HG03095 (cell line): ENCODE data around the gene PRDM16.

Source experiments
- ATAC-seq: cut with Tn5 transposase; IDR thresholded peaks from one replicate; pipeline ENCODE4 v1.9.1; 2021; ENCODE audit warnings: moderate library complexity; ENCODE audit not compliant: unreplicated experiment

The PRDM16 gene

GRCh38 chr1:3401585-3402257 is 332.7 kb downstream of the PRDM16 start:
- no peak for ATAC-seq

GRCh38 chr1:3402258-3403010 is 333.4 kb downstream of the PRDM16 start:
- ATAC-seq, result no peak

GRCh38 chr1:3403011-3403345 is 334.0 kb downstream of the PRDM16 start:
- ATAC-seq, result no peak

GRCh38 chr1:3403388-3404231 is 334.6 kb downstream of the PRDM16 start:
- no peak for ATAC-seq

- no peak for ATAC-seq
Measured at GRCh38 chr1:3404301-3404700, 335.3 kb downstream of the PRDM16 start.

GRCh38 chr1:3404801-3405200 is 335.8 kb downstream of the PRDM16 start:
- ATAC-seq, result no peak

- ATAC-seq, result no peak
Measured at GRCh38 chr1:3405491-3405890, 336.5 kb downstream of the PRDM16 start.

GRCh38 chr1:3405974-3406867 is 337.2 kb downstream of the PRDM16 start:
- ATAC-seq, result no peak

- ATAC-seq, result no peak
Measured at GRCh38 chr1:3407021-3407420, 338.0 kb downstream of the PRDM16 start.

- no peak for ATAC-seq
Measured at GRCh38 chr1:3408751-3409266, 339.8 kb downstream of the PRDM16 start.

GRCh38 chr1:3409366-3410141 is 340.6 kb downstream of the PRDM16 start:
- ATAC-seq, result no peak

GRCh38 chr1:3410142-3410925 is 341.3 kb downstream of the PRDM16 start:
- ATAC-seq, result no peak

GRCh38 chr1:3411806-3412205 is 342.8 kb downstream of the PRDM16 start:
- ATAC-seq, result no peak

- no peak for ATAC-seq
Measured at GRCh38 chr1:3412376-3412775, 343.4 kb downstream of the PRDM16 start.

- no peak for ATAC-seq
Measured at GRCh38 chr1:3413975-3414710, 345.1 kb downstream of the PRDM16 start.

- ATAC-seq, result no peak
Measured at GRCh38 chr1:3415260-3416090, 346.5 kb downstream of the PRDM16 start.

- ATAC-seq, result no peak
Measured at GRCh38 chr1:3417082-3417739, 348.2 kb downstream of the PRDM16 start.
